NOMO-1 treated with DMSO at 0.1 percent for 48 hours (cell line): Measurements from ENCODE around the gene HOMER3.

ENCODE experiments used
- DNase-seq: peaks from one replicate; lab custom pipeline; 2025; ENCODE audit not compliant: unreplicated experiment; lab: John Stamatoyannopoulos, UW

The HOMER3 gene

GRCh38 chr19:18940769-18941627 is at the start of gene HOMER3:
Gene HOMER3 (minus strand): TSS chr19:18941217. CDS start chr19:18938982, 2,235 bp downstream.
- DNase-seq = peak; percentile 73

- no peak for DNase-seq
Measured at GRCh38 chr19:18990128-18990708, 49.2 kb upstream of the HOMER3 start.

- no peak for DNase-seq
Measured at GRCh38 chr19:18989316-18989715, 48.3 kb upstream of the HOMER3 start.

GRCh38 chr19:18987456-18987855 is 46.4 kb upstream of the HOMER3 start:
- DNase-seq = no peak

- DNase-seq = peak; percentile 84
Measured at GRCh38 chr19:18985257-18985656, 44.2 kb upstream of the HOMER3 start.

- DNase-seq = no peak
Measured at GRCh38 chr19:18984251-18984650, 43.2 kb upstream of the HOMER3 start.

GRCh38 chr19:18982669-18983068 is 41.7 kb upstream of the HOMER3 start:
- no peak for DNase-seq

GRCh38 chr19:18980432-18981020 is 39.5 kb upstream of the HOMER3 start:
- no peak for DNase-seq

GRCh38 chr19:18978616-18979015 is 37.6 kb upstream of the HOMER3 start:
- peak; percentile 16 for DNase-seq

- peak; percentile 21 for DNase-seq
Measured at GRCh38 chr19:18975869-18976268, 34.9 kb upstream of the HOMER3 start.

GRCh38 chr19:18975011-18975410 is 34.0 kb upstream of the HOMER3 start:
- DNase-seq = peak; percentile 21

- peak; percentile 40 for DNase-seq
Measured at GRCh38 chr19:18972851-18973250, 31.8 kb upstream of the HOMER3 start.

GRCh38 chr19:18972301-18972811 is 31.3 kb upstream of the HOMER3 start:
- peak; percentile 97 for DNase-seq

GRCh38 chr19:18969931-18970659 is 29.1 kb upstream of the HOMER3 start:
- no peak for DNase-seq

- peak; percentile 87 for DNase-seq
Measured at GRCh38 chr19:18967358-18968146, 26.5 kb upstream of the HOMER3 start.

GRCh38 chr19:18966307-18966706 is 25.3 kb upstream of the HOMER3 start:
- DNase-seq = peak; percentile 60

- DNase-seq = no peak
Measured at GRCh38 chr19:18964121-18964520, 23.1 kb upstream of the HOMER3 start.

GRCh38 chr19:18961767-18962620 is 21.0 kb upstream of the HOMER3 start:
- DNase-seq = no peak

- DNase-seq = no peak
Measured at GRCh38 chr19:18960370-18960769, 19.4 kb upstream of the HOMER3 start.
